ENCODE data around the gene DNAI4.
"Not testable (repeated sequence)": the region's sequence is repeated elsewhere in the genome, so short reads cannot be mapped to it uniquely, and the experiment has no call there.

The DNAI4 gene, protein sequence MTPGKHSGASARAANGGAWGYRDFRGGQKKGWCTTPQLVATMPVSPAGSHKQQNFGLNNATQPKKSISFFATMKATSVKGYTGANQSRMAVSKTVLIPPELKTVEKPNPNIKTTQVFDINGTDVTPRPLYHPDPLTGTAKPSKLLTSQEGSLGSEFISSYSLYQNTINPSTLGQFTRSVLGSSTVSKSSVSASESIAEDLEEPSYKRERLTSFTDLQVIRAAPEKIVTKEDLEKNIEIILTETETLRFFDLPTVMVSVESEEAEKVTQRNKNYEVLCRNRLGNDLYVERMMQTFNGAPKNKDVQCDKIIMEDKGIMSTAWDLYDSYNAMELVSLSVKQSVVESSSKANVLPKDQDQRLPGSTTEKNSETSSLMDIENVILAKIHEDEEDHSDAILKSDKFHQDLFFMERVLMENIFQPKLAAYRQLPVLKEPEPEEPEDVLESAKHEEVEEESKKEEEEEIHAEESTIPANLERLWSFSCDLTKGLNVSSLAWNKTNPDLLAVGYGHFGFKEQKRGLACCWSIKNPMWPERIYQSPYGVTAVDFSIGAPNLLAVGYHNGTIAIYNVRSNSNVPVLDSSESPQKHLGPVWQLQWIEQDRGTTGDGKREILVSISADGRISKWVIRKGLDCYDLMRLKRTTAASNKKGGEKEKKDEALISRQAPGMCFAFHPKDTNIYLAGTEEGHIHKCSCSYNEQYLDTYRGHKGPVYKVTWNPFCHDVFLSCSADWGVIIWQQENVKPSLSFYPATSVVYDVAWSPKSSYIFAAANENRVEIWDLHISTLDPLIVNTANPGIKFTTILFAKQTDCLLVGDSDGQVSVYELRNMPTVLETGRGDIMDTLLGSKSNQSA

DNA sequence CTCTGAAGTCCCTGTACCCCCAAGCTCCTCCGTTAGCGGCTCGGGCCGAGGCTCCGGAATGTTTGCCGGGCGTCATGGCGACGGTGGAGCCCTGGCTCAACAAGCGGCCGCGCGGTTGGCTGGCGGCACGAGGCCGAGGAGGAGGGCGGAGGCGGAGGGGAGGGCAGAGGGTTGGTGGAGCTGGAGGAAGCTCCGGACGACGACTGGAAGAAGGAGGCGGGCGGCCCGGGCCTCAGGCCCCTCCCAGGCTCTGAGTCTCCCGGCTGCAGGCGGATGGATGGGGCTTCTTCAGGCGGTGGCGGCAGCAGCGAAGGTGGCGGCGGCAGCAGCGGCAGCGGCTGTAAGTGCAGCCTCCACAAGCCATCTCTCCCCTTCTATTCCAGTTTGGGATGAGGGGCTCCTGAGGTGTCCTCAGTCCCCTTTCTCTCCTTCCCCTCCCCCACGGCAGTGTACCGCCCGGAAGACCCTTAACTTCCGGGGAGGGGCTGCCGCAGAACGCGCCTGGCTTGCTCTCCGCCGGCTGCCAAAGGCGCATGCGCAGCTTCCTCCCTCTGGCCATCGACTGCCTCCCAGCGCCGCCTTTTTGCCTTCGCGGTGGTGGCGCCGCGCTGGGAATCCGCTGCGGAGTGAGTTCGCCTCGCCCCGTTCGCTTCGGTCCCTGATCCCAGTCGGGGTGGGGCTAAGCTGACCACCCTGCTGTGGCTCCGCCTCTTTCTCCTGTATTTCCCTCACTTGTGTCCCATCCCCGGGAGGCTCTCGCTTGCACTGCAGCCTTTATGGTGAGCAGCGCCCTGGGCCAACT lies at the start of gene DNAI4, which contains the start of gene MIER1:
TSS of gene DNAI4 (minus strand) at position 101 of the 802 bp plus-strand sequence. CDS start at position 76, 25 bp downstream.
TSS of gene MIER1 (plus strand) at position 235 of the 802 bp plus-strand sequence. CDS start at position 274, 39 bp downstream.
- peak; percentile 99 for DNase-seq

DNA sequence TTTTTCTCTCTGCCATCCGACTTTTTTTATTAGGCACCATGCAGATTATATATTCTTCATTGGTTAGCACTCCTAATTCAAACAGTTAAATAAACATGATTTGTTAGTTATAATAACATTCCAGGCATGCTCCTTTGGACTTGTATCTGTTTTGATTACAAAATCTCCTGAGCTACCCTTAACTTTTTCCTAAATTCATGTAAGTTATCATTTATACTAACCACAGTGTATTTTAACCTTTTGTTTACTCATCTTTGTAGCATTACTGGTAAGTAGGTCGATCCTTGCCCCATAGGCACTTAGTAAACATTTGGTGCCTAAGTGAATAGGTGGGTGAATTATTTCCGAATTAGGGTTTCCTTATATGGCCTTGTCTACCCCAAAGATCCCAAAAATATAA lies 43.9 kb upstream of the DNAI4 start:
- DNase-seq = no peak

DNA sequence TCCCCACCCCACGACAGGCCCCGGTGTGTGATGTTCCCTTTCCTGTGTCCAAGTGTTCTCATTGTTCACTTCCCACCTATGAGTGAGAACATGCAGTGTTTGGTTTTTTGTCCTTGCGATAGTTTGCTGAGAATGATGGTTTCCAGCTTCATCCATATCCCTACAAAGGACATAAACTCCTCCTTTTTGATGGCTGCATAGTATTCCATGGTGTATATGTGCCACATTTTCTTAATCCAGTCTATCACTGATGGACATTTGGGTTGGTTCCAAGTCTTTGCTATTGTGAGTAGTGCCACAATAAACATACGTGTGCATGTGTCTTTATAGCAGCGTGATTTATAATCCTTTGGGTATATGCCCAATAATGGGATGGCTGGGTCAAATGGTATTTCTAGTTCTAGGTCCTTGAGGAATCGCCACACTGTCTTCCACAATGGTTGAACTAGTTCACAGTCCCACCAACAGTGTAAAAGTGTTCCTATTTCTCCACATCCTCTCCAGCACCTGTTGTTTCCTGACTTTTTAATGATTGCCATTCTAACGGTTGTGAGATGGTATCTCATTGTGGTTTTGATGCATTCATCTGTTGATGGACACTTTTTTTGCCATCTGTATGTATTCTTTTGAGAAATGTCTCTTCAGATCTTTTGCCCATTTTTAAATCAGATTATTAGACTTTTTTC lies 41.7 kb upstream of the DNAI4 start:
- not testable (repeated sequence) for DNase-seq

DNA sequence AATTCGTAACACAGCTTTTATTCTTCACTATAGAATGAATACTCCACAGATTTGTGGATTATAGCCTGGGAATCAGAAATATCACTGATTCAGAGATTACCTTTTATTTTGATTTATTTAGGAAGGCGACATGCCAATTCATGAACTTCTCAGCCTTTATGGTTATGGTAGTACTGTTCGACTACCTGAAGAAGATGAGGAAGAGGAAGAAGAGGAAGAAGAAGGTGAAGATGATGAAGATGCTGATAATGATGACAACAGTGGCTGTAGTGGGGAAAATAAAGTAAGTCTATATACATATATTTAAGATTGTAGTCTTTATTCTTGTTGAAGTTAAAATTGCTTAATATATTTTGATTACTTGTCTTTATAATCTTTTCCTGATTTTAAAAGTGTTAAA lies 33.3 kb upstream of the DNAI4 start:
- no peak for DNase-seq

DNA sequence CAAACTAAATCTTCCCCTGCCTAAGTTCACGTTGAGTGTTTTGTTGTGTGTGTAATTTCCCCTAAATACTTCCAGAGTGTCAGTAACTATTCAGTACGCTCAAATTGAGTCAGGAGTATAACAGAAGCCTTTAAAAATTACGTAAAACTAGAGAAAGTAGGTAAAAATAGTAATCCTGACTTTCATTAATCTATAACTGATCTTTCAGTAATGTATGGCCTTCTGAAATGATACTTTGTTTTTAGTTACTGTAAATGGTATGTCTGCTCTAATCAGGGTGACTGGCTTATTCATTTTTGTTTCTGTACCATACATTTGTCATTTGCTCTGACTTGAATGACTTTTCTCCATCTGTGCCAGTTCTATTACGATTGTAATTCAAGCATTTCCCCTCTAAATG lies 29.6 kb upstream of the DNAI4 start:
- no peak for DNase-seq

DNA sequence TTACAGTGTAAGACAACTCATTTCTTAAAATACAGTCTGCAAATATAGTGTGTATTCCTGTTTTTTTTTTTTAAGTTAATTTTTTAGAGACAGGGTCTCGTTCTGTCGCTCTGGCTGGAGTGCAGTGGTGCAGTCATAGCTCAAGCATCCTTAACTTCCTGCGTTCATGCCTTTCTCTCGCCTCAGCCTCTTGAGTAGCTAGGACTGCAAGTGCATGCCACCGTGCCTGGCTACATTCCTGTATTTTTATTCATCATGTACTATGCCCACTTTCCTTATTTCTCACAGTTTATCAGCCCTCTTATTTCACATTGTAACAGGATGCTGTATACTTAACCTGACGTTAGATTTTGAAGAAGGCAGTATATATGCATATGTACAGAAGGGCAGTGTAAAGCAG lies 26.9 kb upstream of the DNAI4 start:
- no peak for DNase-seq

DNA sequence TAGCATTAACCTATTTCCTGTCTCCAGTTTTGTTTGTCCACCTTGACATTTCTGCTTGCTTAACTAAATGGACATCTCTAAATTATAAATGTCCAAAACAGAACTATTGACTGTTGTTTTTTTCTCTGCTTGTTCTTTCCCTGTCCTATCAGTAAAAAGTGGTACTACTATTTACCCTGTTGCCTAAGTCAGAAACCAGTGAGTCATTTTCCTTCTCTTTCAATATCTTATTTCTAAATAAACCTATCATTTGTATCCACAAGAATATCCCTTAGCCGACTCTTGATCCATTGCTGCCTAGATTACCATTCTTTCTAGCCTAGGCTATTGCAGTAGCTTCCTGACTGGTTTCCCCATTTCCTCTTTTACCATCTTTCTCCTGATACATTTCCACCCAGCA lies 22.6 kb upstream of the DNAI4 start:
- no peak for DNase-seq

DNA sequence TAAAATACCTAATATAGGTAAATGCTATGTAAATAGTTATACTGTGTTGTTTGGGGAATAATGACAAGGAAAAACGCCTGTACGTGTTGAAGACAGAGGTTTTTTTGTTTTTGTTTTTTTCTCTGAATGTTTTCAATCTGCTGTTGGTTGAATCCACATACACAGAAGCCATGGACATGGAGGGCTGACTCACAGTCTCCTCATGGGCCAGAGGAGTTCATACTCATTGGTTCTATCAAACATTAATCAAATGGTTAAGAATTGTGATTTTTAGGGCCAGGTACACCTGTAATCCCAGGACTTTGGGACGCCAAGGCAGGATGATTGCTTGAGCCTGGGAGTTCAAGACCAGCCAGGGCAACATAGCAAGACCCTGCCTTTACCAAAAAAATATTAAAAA lies 20.7 kb upstream of the DNAI4 start:
- DNase-seq = no peak

DNA sequence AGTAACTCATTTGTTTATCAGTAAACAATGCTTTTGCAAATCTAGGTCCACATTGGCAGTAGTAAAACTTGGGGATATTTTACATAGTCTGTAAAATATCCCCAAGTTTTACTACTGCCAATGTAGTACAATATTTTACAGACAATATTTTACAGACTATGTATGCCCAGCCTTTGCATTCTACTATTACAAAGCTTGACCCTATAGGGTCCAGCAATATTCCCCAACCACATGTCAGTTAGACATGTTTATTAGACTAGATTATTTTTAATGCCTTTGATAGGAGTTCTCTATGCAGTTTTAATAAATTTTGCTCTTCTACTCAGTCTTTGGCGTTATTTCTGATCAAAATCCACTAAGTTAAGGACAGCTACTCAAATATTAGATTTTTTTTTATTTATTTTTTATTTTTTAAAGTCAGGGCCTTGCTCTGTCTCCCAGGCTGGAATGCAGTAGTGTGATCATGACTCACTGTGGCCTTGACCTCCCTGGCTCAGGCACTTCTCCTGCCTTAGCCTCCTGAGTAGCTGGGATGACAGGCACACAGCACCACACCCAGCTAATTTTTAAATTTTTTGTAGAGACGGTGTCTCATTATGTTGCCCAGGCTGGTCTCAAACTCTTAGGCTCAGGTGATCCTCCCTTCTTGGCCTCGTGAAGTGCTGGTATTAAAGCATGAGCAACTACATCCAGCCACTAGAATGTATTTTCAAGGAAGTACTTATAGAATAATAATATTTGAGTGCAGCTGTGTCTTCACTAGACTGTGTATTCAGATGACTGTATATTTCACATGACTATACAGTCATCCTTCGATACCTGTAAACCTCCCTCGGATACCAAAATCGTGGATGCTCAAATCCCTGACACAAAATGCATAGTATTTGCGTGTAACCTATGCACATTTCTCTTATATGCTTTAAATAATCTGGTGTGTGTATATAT lies 19.9 kb upstream of the DNAI4 start:
- DNase-seq = no peak

DNA sequence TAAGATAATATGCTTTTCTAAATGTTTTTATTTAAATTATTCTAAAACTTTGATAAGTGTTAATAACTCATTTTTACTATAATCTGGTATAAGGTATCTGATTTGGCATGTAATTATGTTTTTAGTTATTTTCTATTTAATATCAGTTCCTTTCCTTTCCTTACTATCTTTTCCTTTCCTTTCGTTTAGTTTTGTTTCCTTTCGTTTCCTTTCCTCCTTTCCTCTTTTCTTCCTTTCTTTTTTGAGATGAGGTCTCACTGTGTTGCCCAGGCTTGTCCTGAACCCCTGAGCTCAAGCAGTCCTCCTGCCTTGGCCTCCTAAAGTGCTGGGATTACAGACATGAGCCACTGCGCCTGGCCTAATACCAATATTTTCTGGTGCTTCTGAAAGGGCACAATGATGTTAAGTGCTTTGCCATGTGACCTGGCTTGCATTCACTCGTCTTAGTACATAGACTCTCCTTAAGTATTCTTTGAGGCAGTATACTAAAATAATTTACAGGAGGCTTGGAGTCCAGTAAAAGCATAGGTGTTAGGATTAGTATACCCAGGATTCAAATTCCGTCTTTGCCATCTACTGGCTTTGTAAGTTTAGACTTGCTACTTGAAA lies 18.8 kb upstream of the DNAI4 start:
- no peak for DNase-seq

DNA sequence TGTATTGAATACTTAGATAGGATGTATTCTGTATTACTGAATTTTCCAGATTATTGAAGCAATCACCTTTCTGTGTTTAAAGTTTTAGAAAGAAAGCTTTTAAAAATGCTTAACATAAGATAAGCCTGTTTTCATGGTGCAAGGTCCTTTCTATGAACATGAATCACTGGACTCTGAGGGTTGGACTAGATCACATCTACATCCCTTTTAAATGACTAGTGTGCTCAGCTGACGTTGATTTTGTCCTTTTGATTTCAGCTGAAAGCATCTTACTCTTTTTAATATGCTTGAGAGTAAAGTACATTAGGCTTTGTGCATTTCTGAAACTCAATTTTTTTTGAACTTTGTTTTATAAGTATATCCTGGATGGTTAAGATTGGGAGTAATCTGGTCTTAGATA lies 16.3 kb upstream of the DNAI4 start:
- no peak for DNase-seq

DNA sequence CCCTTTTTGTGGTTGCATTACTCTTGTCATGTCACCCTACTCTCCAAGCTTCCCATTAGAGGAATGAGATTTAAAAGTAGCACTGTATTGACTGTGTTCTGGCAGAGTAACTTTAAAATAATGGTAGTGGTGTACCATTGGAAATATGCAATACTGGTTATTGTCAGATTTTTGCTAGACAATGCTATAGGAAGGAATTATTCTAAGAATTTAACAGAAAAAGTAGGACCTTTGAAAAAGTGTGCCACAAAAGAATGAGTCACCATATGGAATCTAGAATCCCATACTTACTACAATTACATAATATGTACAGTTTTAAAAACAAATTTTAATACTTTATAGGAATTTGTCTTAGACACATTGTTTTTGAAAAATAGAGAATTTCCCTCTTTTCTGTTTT lies 14.0 kb upstream of the DNAI4 start:
- no peak for DNase-seq

DNA sequence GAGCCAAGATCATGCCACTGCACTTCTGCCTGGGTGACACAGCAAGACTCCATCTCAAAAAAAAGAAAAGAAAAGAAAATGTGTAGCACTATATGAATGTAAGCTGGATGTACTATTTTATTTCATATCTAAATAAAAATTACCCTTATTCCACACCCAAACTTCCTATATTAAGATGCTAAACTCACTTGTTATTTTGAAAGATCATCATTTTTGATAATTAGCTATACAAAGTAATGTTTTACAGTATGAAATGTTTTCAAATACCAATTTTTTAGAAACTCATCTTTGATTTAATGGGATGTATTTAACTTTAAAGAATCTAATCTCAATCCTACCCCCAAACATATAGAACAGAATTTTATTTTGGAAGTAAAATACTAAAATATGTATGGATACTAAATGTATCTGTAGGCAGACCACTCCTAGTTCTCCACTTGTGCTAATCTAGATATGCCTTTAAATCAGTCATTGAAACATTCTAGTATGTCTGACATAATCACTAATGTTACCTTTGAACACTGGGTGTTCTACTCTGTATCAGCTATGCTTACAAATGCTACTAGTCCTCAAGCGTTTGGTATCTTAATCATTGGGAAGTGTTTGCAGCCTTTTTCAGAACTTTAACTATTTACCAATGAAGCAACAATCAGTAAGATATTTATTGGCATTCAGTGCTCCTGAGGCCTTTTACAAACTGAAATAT lies 13.0 kb upstream of the DNAI4 start:
- no peak for DNase-seq

DNA sequence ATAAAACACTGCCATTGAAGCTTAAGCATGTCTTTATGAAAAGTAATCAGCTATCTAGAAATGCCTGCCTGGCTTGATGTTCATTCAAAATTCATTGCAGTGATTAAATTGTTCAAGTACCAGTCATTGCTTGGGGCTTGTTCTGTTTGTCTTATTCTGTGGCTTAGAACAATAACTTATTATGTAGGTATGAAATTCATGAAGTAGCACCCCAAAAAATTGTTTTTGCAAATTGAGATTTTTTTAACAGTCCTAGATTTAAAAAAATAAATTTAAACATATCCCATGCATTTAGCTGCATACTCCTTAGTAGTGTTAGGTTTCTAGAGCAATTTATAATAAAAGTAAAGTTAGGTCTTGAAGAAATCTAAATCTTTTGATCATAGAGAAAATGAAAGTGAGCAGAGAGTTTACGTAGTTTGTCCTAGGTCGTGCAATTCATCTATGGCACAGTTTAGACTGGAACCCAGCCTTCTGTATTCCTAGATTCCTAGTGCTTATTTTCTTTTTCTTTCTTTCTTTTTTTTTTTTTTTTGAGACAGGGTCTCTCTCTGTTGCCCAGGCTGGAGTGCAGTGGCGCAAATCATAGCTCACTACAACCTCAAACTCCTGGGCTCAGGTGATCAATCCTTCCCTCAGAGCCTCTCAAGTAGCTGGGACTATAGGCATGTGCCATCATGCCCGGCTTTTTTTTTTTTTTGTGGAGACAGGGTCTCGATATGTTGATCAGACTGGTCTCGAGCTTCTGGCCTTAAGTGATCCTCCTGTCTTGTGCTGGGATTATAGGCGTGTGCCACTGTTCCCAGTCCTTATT lies 9.4 kb upstream of the DNAI4 start:
- no peak for DNase-seq

DNA sequence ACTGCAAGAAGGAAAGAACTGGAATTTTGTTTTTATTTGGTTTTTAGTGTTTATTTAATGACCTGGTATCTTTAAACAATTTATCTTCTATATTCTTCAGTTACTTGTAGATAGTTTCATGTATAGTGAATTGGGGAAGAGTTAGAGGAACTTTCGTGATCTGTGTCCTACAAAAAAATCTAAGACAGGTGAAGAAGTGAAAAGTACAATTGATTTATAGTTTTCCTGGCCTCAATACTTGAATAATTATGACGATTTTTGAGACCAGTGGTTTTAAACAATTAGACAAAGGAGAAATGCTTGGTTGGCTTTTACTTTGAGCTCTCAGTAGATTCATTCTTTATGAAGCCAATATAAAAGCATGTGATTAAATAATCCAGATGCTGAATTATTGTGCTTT lies 7.6 kb upstream of the DNAI4 start:
- no peak for DNase-seq

DNA sequence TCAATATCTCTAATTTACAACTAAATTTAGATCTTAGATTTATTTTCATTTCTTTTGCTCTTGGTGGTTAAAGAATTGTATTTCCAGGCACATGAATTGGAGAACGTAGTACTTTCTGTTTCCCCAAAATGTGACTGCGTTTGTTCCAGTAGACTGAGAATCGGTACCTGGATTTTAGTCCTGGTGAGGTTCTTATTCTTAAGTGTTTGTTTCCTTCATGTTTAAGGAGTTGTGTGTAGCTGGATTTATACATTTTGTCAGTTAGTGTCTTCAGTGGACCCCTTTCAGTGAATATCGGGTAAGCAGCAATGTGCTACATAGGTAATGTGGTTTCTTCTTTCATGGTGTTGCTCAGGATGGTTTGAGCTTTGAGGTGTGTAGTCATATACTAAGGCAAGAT lies 6.9 kb upstream of the DNAI4 start:
- DNase-seq = peak; percentile 21

DNA sequence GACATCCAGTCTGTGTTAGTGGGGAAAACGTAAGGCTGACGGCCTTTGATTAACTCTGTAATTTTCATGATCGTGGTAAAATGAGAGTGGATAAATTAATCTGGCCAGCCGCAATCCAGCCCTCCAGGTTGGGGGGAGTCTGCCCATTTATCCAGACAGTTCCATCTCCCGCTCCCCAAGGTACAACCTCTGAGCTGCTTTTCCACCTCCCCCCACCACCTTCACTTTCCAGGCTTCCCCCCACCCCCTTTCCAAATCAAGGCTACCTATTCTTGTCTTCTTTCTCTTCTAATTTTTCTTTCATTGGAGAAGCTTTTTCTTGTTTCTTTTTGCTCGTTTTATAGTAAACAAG lies 6.1 kb upstream of the DNAI4 start:
- no peak for DNase-seq

DNA sequence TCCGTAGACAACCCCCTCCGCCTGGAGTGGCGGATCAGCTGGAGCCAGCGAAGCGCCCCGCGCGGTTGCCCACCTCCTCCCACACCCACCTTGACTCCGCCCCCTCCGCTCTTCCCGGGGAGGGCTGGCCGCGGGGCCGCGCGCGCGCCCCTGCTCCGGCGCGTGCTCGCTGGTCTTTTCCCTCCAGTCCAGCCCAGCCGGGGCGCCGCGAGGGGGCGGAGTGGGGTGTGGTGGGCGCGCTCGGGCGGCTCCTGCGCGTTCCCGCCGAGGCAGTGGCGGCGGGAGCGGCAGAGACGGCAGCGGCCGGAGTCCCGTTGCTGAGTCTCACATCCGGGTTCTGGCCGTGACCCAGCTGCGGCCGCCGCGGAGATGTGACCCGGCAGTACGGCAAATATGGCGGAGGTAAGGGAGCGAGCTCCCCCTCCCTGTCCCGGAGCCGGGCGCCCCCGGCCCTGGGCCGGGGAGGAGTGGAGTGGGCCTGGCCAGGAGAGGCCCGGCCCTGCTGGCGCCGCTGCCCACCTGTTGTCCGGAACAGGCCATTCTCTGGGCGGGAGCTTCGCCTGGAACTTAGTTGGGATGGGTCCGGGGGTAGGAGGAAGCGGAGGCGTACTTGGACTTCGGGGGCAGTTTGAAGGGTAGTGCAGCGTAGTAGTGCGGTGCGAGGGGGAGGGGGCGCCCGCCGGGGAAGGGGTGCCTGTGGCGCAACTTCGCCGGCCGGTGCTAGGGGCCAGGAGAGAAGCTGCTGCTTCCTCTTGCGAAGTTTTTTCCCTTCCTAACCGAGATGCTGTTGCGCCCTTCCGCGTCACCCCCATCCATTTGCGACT lies 5.6 kb upstream of the DNAI4 start:
- DNase-seq = peak; percentile 98

DNA sequence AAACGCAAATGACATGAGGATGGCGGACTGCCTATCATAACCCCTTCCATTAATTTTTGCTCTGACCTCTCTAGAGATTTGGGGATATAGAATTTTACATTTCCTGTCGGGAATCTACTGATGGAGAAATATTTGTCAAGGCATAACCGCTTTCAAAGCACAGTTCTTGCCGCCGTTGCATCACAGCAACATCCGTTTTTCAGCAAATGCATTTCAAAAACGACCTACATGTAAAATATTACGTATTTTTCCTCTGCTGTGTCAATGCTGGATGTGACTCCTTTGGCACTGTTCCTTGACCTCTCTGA lies 5.0 kb upstream of the DNAI4 start:
- no peak for DNase-seq

All from eye (tissue), 1 donor.